ENCODE results near the gene STIL.

Gene STIL

GRCh38 chr1:47232187-47232874 is 81.6 kb downstream of the STIL start, which contains the start of gene TAL1:
Gene TAL1 (minus strand): TSS chr1:47232225. CDS start chr1:47225888, 6,337 bp downstream.
- DNase-seq, result no peak

- peak; percentile 85 for DNase-seq
These were observed 82.4 kb downstream of the STIL start for GRCh38 chr1:47231301-47232186.

- DNase-seq, result no peak
These were observed 83.2 kb downstream of the STIL start for GRCh38 chr1:47230692-47231300.

GRCh38 chr1:47229886-47230691 is 83.9 kb downstream of the STIL start:
- DNase-seq, result no peak

- no peak for DNase-seq
These were observed 84.7 kb downstream of the STIL start for GRCh38 chr1:47229031-47229885.

- DNase-seq, result no peak
These were observed 85.3 kb downstream of the STIL start for GRCh38 chr1:47228644-47229030.

GRCh38 chr1:47227341-47228232 is 86.4 kb downstream of the STIL start:
- DNase-seq, result no peak

GRCh38 chr1:47226839-47227215 is 87.1 kb downstream of the STIL start:
- DNase-seq, result no peak

GRCh38 chr1:47226121-47226838 is 87.7 kb downstream of the STIL start:
- DNase-seq, result no peak

GRCh38 chr1:47225430-47226100 is 88.4 kb downstream of the STIL start:
- DNase-seq, result no peak

GRCh38 chr1:47224676-47225399 is 89.1 kb downstream of the STIL start:
- no peak for DNase-seq

- DNase-seq, result no peak
These were observed 89.8 kb downstream of the STIL start for GRCh38 chr1:47223921-47224675.

- no peak for DNase-seq
These were observed 90.6 kb downstream of the STIL start for GRCh38 chr1:47223174-47223920.

- DNase-seq, result no peak
These were observed 91.5 kb downstream of the STIL start for GRCh38 chr1:47222476-47222875.

- DNase-seq, result no peak
These were observed 94.2 kb downstream of the STIL start for GRCh38 chr1:47219590-47220220.

- DNase-seq, result no peak
These were observed 94.9 kb downstream of the STIL start for GRCh38 chr1:47219001-47219400.
